ENCODE data around the gene ETFB.
A peak's percentile ranks its signal among the peaks of the same experiment; 100 is the strongest.

The ETFB gene

GRCh38 chr19:51372649-51373504 is 6.7 kb upstream of the ETFB start, which contains the start of gene NKG7:
NKG7 (minus strand) TSS chr19:51372654; CDS start chr19:51372535, 119 bp downstream.
- no peak for DNase-seq (ENCODE audit: low spot score)

GRCh38 chr19:51372021-51372648 is 5.9 kb upstream of the ETFB start:
- no peak for DNase-seq (ENCODE audit: low spot score)

DNA sequence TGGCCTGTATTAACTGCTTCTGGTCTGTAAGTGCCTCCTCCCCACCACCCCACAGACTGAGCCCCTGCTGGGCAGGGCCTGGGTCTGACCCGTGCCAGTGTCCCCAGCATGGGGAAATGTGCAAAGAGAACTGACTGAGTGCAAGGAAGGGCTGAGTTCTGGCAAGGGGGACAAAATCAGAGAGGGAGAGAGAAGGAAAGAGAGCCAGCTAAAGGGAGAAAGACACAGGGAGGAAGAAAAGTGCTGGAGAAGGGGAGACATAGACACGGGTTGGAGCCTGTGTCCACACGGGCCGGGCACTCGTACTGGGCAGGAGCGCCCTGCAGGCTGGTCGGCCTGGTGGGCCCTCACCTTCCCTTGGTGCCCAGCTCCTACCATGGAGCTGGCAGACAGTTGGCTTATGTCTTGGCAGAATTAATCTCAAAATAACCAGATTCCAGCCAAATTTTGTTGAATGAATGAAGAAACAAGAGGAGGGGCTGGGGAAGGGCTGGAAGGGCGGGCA is 5.0 kb upstream of the ETFB start:
- no peak for DNase-seq (ENCODE audit: low spot score)

DNA sequence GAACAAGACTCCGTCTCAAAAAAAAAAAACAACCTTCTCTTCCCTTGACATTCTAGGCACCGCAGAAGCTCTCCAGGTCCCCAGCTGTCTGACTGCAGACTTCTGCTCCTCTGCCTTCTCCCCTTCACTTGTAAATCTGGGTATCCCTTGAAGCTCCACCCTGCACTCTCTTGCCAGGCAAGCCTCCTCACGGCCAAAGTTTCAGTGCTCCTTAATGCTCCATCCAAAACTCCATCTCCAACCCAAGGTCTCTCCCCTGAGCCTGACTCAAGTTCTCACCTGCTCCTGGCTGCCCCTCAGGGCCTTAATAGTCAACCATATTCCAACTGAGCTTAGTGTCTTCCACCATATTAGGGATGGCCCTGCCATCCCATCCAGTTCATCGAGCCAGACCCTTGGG is 4.0 kb upstream of the ETFB start:
- DNase-seq (ENCODE audit: low spot score), result no peak

DNA sequence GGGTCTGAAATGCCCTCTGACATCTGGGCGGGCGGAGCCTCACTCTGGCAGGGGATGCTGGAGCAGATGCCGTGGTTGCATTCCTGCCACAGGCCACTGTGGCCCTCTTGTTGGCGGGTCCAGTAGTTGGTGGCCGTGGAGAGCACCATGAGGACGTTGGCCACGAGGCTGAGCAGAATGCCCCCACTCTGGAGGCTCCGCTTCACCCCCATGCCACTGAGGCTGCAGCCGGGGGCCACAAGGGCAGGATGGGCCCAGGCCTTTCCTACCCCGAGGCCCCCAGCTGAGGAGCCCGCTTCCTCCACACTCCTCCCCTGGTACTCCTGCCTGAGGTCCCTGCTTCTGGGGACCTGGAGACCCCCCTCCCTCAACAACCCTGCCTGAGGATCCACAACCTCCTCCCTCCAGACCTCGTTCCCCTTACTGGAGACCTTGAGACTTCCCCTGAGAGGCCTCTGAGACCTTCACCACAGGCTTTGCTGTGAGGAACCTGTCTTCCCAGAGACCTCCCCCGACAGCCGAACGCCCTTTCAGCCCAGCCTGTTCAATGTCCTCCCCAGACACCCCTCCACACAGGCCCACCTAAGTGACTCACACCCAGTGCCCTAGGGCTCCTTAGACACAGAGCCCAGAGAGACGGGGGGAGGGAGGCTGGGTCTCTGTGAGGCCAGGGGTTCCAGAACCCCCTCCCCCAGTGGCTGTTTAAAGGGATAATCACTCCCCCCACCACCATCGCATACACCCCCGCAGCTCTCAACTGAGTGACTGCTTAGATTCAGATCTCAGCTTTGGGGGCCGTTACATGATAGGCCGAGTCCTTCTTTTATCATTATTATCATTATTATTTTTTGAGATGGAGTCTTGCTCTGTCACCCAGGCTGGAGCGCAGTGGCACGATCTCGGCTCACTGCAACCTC is 2.4 kb upstream of the ETFB start, which contains the start of gene CLDND2:
Gene CLDND2, minus strand, starts transcription at position 638 of the 917 bp plus-strand sequence. Its CDS starts 426 bp downstream, at position 212.
- no peak for DNase-seq (ENCODE audit: low spot score)

- peak; percentile 99 for DNase-seq (ENCODE audit: low spot score)
Observed at GRCh38 chr19:51367565-51368365, 1.6 kb upstream of the ETFB start.

GRCh38 chr19:51367255-51367564 is 1.0 kb upstream of the ETFB start:
- DNase-seq (ENCODE audit: low spot score), result no peak

GRCh38 chr19:51366389-51367254 is 434 bp upstream of the ETFB start:
- peak; percentile 98 for DNase-seq (ENCODE audit: low spot score)

GRCh38 chr19:51365211-51365964 is 800 bp downstream of the ETFB start:
- peak; percentile 22 for DNase-seq (ENCODE audit: low spot score)

- no peak for DNase-seq (ENCODE audit: low spot score)
Observed at GRCh38 chr19:51364200-51365106, 1.7 kb downstream of the ETFB start.

DNA sequence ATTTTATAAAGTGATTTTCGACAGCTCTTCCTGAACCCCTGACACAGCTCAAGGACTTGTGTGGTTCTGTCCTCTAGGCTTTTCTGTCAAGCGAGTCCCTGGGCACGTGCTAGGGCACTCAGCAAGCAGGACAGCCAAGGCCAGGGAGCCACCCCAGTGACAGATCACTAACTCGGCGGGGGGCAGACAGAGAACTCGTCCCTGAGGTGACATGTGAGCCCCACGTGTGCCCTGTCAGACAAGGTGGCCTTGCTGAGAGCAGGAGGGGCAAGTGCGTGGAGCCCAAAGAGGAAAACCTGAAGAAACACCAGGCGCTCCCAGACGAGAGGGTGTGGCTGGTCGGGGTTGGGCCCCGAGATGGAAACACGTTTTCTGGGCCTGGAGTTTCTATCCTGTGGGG is 4.9 kb downstream of the ETFB start:
- DNase-seq (ENCODE audit: low spot score), result no peak

DNA sequence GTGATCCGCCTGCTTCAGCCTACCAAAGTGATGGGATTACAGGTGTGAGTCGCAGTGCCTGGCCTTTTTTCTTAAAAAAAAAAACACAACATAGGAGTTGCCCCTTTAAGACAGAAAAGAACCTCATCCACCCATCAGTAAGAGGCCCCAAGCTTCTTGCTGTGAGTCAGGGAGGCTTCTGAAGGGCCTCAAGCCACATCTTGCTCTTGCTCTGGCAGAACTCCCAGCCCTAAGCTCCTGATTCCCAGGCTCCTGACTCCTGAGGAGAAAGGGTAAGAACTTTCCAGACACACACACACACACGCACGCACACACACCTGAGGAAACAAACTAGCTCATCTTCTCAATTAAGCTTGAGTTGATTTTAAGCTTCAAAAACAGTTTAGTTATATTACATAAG is 6.9 kb downstream of the ETFB start:
- no peak for DNase-seq (ENCODE audit: low spot score)

DNA sequence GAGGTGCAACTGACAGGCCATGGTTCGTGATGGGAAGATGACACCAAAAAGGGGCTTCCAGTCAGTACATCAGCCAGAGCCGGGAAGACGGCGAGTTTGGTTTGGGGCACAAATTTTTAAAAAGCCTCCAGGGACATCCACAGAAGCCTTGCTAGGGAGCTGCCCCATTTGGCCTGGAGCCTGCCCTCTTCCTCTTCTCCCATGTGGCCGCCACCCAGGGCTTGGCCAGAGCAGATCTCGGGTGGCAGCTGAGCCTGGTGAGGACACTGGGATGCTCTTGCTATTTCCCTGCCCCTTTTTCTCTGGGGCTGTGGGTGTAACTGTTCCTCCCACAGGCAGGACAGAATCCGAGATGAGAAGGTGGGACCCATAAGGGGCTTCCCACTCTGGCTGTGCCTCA is 8.2 kb downstream of the ETFB start:
- no peak for DNase-seq (ENCODE audit: low spot score)

GRCh38 chr19:51356159-51356801 is 9.9 kb downstream of the ETFB start:
- DNase-seq (ENCODE audit: low spot score), result no peak

DNA sequence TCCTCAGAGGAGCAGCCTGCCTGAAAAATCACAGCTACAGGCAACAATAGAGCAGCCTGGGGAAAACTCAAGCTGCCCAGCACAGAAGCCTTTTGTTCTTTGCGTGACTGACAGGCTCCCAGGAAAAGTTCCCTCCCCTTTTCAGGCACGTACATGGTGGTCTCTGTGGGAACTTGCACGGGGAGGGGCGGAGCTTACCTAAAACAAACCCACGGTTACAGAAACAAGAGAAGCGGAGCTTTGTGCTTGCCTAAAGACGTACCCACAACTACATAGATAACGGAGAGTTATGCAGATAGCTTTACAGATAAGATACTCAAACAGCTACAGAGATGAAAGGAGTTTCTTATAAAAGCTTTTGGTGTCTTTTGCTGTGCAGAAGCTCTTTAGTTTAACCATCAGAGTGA is 11.4 kb downstream of the ETFB start:
- no peak for DNase-seq (ENCODE audit: low spot score)

DNA sequence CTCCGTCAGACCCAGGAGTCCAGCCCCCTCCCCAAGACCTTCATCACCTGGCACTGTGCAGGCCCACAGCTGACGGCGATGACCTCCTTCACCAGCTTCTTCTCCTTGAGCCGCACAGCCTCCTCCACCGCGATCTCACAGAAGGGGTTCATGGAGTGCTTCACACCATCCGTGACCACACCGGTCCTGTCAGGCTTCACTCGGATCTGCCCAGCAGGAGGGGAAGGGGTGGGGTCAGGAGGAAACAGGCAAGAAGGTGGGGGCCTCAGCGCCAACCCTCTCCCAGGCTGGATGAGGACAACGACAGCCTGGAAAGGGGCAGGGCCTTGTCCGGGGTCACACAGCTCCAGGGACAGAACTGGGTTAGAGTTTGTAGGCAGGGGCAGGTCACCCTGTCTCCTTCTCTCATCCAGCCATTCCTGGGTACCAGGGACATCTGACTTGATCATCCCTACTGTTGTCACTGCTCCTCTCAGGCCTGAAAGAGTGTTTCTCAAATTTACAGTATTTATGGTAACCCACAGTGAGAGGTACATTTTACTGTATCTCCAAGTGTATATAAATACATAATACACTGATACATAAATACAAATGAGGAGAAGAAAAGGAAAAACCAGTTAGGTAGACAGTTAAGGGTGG is 12.0 kb downstream of the ETFB start:
- DNase-seq (ENCODE audit: low spot score), result no peak

DNA sequence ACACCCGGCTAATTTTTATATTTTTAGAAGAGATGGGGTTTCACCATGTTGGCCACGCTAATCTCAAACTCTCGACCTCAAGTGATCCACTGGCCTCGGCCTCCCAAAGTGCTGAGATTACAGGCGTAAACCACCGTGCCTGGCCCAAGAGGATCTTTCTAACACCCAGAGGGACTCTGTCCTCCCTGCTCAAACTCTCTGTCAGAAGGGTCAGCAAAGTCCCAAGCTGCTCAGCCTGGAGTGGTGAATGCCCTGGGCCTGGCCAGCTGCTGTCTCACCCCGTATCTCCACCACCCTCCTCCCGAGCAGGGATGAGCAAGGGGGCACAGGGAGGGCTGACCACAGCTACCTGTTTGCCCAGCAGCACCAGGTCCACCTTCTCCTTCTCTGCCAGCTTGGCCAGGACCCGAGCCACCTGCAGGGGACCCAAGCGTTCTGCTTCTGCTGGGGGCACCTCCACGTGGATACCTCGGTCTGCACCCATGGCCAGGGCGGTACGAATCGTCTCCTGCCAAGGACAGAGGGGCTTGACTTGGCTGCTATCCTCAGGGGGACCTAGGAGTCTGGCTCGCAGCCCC is 13.3 kb downstream of the ETFB start:
- no peak for DNase-seq (ENCODE audit: low spot score)

All from LoVo (cell line).